Dermis blood vessel endothelial cell (primary cell): Measurements from ENCODE around the gene ZBTB26. TPM values are rescaled to one million over a fixed set of nuclear protein-coding genes. Genes with fewer than 3 reads are reported as not detected.
"Not testable (repeated sequence)": the region's sequence is repeated elsewhere in the genome, so short reads cannot be mapped to it uniquely, and the experiment has no call there.

Source experiments
- DNase-seq: peaks from one replicate; pipeline ENCODE4 v3.0.0; 2010
- total RNA-seq: library from RNA; depleted of rRNA; stranded (reverse); fragments of >200 nt; gene quantifications from 2 replicates; pipeline ENCODE4 v1.2.3, GENCODE V29; 2014

ZBTB26 gene
- total RNA-seq, 1 donor from 2014 or later = 4.4 TPM

DNA sequence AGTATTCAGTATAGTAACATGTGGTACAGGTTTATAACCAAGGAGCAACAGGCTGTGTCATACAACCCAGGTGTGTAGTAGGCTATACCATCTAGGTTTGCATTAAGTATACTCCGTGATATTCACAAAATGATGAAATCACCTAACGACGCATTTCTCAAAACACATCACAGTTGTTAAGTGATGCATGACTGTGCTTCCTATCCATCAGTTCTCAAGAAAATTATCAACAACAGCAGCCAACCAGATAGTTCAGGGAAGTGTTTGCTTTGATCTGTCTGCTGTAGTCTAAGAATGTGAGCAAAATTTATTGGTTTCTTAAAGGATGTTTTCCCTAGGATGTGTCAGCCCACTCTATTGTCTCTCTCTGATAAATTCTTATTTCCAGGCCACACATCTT is 7.4 kb downstream of the ZBTB26 start:
- peak; percentile 82 for DNase-seq

DNA sequence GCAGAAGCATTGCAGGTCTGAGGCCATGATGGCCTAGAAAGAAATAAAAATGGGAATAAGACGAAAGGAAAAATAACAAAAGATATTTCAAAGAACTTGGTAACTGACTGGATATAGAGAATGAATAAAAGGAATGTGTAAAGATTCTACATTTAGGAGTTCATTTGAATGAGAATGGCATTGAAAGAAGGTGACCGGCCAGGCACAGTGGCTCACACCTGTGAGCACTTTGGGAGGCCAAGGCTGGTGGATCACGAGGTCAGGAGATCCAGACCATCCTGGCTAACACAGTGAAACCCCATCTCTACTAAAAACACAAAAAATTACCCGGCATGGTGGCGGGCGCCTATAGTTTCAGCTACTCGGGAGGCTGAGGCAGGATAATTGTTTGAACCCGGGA is 8.6 kb downstream of the ZBTB26 start:
- DNase-seq = no peak

DNA sequence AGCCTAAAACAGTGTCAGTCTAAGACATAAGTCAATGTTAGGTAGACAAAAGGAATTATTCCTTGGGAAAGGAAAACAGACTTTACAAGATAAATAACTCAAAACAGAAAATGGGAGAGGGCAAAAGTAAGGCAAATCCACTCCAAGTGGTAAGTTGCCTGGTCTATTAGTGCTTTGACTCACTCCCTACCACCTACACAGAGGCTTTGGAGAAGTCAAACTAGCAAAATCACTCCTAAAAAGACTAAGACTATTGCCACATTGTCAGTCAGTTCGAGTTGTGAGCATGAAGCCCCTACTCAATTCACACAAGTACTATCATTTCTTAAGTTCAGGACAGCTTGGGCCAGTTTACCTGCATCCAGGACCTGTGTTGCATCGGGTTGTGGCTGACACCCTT is 13.0 kb downstream of the ZBTB26 start:
- DNase-seq = no peak

DNA sequence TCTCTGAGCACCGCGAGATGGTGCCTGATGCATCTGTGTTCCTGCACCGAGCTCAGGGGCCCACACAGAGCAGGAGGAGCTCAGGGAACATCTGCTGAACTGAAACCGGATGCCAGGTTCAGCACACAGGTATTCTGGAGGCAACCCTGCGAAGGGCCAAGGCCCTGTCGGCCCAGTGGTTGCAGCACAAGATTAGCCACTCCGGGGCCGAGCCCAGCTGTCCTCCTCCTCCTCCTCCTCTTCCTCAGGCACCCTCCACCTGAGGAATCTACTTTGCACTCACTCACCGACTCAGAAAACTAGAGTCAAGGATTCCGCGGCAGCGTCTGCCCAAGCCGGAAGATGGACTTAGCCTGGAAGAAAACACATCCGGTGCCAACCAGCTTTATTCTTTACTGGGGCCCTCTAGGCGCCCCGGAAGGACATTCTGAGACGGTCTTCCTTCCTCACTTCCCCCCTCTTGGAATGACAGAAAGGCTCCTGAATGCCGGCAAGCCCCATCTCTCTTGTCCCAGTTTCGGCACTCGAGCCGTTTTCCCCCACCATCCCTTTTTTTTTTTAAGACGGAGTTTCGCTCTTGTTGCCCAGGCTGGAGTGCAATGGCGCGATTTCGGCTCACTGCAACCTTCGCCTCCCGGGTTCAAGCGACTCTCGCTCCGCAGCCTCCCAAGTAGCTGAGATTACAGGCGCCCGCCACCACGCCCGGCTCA is 18.2 kb downstream of the ZBTB26 start, which contains the start of gene ZBTB6:
TSS of gene ZBTB6 (minus strand) at position 360 of the 710 bp plus-strand sequence. CDS start 1,251 bp downstream, outside the sequence.
- DNase-seq = peak; percentile 78

DNA sequence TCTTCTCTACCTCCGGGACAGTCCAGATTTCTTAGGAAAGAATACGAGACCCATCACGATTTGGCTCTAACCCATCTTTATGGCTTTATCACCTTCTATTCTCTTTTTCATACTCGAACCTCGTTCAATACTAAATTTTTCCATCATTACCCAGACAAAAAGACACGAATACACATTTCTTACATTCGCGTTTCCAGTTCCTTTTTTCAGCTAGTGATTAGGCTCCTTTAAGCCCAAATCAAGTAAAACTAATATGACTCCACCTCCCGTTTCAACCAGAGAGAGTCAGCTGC is 18.7 kb downstream of the ZBTB26 start:
- no peak for DNase-seq

DNA sequence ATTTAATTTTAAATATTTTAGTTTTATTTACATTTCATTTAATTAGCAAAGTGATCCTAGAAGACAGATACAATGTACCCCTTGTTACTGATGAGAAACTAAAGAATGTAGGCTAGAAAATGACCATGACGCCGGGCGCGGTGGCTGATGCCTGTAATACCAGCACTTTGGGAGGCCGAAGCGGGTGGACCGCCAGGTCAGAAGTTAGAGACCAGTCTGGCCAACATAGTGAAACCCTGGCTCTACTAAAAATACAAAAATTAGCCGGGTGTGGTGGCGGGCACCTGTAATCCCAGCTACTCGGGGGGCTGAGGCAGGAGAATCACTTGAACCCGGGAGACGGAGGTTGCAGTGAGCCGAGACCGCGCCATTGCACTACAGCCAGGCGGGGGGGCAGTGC is 25.2 kb downstream of the ZBTB26 start:
- DNase-seq = not testable (repeated sequence)

DNA sequence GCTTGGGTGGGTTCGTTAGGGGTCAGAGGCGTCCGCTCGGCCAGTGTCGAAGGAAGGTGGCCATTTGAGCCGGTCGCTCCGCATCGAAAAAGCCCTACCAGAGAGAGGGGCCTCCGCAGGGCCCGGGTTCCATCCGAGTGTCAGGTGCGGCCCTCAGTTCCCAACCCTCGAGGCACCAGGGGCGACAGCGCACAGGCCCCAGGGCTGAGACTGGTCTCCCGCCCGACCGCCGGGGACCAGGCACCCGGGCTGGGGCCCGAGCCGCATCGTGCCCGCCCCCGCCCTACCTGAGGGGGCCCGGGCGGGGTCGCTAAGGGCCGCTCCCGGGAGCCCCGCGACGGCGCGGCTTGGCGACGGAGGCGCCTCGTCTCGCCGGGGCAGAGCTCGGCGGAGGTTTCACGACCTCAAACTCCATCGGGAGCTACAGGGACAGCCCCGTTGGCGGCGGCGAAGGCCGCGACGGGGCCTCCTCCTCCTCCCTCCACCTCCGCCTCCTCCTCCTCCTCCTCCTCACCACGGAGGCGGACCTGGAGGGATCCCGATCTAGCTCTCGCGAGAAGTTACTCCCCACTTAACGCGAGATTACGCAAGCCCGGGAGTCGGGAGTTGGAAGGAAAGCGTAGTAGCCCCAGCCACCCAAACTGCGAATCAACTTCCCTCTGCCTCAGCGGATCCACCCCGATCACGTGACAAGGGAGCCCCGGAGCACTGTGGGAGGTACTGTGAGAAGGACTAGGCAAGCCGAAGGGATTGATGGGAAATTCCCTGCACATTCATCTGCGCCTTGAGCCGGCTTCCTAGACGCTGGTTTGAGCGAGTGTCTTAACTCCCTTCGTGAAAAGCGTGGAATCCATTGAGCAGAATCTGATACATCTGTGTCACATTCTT is 26.2 kb downstream of the ZBTB26 start, which contains the start of gene RC3H2:
TSS of gene RC3H2 (minus strand) at position 537 of the 888 bp plus-strand sequence. CDS start 7,850 bp downstream, outside the sequence.
- peak; percentile 100 for DNase-seq

DNA sequence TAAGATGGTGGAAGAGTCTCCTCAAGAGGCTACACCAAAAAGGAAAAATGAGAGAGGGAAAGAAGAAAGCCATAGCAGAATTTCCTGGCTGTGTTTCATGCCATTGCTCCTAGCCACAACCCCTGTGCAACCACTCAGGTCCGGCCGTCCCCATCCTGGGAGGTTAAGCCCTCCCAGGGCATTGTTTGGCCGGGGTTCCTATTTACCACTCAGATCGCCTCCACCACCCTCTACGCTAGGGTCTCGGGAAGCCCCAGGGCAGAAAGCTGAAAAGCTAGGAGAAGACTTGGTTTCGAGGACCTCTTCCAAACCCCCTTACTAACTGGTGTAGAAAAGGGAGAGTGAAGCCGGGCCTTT is 26.9 kb downstream of the ZBTB26 start:
- peak; percentile 71 for DNase-seq

DNA sequence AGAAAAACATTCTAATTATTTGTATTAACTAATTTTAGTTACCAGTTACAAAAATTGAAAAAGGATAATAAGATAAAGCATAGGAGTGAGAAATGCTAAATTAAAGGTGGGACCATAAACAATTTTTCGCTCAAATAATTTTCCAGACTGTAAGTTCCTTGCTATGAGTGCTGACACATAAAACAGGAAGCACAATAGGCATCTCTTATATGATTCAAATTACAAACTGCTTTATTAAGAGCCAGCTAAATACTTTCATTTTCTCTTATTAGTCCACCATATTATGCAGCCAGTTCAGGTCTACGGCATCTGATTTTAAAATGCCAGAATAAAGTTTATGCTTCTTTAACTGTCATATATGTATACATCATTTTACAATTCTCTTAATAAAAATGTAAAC is 30.5 kb downstream of the ZBTB26 start:
- DNase-seq = peak; percentile 54

DNA sequence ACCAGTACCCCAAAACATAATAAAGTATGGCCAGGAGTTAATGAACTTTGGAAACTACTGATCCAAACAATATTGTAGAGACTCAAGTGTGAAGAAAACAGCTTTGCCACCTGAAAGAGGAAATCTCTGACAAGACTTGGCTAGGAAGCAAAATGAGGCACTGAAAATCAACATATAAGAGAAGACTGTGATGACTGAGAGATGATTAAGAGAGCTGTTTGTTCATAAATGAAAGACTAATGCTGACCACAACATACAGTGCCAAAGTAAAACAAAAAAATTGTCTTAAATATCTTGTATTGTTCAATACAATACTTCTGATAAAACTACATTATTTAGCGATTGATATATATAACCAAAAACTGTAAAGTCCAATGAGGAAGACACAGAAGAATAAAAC is 33.3 kb downstream of the ZBTB26 start:
- peak; percentile 15 for DNase-seq

DNA sequence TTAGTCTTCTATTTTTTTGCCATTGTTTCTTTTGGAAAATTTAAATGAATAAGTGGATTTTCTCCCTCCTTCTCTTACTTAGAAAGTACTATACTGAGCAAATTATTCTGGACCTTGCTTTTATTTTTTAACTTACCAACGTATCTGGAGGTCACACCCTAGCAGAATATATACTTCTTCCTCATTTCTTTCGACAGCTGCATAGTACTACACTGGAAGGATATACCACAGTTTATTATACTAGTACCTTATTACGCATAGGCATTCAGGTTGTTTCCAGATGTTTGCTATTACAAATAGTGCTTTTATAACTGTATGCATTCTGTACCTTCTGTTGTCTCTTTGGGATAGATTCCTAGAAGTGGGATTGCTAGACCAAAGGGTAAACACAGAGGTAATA is 42.8 kb downstream of the ZBTB26 start:
- DNase-seq = no peak

DNA sequence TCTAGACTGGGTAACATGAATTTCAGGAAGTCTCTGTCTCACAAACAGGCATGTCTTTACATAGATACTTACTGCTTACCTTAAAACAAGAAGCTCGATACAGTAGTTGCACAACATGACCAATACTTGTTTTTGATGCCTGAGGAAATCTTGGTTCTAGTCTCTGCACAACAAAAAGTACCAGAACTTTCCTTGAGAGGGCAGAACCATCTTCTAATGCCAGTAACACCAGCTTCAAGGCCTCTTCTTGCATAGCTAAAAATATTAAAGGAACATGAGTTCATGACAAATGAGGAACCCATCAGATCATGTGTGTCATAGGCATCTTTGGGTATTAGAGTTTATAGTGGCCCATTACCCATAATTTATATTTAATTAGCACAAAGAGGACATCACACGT is 48.2 kb downstream of the ZBTB26 start:
- DNase-seq = no peak

DNA sequence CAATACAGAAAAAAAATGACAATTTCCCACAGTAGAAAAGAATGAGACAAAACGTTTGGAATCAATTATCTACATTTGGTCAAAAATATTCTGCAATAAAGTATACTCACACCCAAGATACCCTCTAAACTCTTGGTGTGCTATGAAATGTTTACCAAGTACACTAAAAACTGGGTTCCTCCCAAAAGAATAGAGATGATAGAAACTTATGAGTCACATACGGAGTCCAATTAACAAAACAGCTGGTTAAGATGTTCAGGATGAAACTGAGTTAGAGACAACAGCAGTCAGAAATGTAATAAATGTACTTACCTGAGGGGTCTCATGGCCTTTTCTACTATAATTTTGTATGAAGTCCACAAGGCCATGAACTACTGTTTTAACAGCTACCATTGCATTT is 51.9 kb downstream of the ZBTB26 start:
- no peak for DNase-seq

DNA sequence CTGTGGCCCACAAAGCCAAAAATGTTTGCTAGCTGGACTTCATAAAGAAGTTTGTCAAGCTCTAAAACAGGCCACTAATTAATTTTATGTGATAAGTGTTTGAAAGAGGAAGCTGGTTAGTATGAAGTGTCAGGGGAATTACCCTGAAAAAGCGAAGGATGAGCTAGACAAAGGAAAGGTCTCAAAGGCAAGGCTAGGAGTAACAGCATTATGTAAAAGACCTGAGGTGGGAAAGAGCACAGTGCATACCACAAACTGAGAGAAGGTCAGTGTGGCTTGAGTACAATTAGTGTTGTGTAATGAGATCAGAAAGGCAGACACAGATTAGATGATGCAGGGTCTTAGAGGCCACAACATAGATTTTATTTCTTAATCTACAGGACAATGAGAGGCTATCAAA is 55.8 kb downstream of the ZBTB26 start:
- DNase-seq = no peak

DNA sequence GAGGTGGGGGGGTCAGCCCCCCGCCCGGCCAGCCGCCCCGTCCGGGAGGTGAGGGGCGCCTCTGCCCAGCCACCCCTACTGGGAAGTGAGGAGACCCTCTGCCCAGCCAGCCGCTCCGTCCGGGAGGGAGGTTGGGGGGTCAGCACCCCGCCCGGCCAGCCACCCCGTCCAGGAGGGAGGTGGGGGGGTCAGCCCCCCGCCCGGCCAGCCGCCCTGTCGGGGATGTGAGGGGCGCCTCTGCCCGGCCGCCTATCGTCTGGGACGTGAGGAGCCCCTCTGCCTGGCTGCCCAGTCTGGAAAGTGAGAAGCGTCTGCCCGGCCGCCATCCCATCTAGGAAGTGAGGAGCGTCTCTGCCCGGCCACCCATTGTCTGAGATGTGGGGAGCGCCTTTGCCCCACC is 64.0 kb downstream of the ZBTB26 start:
- not testable (repeated sequence) for DNase-seq

DNA sequence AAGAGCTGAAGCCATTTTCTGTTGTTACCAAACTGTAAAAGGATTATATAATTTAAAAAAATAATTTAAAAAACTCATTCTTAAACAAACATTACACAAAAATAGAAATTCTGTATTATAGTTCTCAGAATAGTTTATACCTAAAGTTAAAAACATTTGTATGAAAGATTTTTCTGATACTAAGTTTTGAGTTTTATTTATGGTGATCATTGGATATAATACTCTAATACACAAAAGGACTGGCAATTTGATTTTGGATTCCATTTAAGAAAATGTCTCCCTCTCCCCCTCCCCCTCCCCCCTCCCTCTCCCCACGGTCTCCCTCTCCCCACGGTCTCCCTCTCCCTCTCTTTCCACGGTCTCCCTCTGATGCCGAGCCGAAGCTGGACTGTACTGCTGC is 65.2 kb downstream of the ZBTB26 start:
- no peak for DNase-seq

Other genes starting within 250 kb of the ZBTB26 start
- gene OR1L4, start 207.5 kb downstream of the ZBTB26 start, total RNA-seq = not detected in 2 replicates
- not detected in 2 replicates for gene OR1L6, start 189.2 kb downstream of the ZBTB26 start, total RNA-seq
- gene OR5C1, start 142.6 kb downstream of the ZBTB26 start, total RNA-seq = not detected in 2 replicates
- not detected in 2 replicates for gene OR1K1, start 131.4 kb downstream of the ZBTB26 start, total RNA-seq
- gene PDCL, start 102.9 kb downstream of the ZBTB26 start, total RNA-seq = 87.4 and 118 TPM in 2 replicates
- gene RC3H2, start 26.2 kb downstream of the ZBTB26 start, total RNA-seq = 88.0 and 114 TPM in 2 replicates
- 14.5 and 14.6 TPM in 2 replicates for gene ZBTB6, start 18.2 kb downstream of the ZBTB26 start, total RNA-seq
- gene RABGAP1, start 9.5 kb upstream of the ZBTB26 start, total RNA-seq = 55.8 and 62.4 TPM in 2 replicates
- 0.33 and 0.68 TPM in 2 replicates for gene GPR21, start 102.2 kb upstream of the ZBTB26 start, total RNA-seq